Sigmoid colon (tissue), 7 donors: ENCODE data around the gene ABI1. TPM values are rescaled to one million over a fixed set of nuclear protein-coding genes. Genes with fewer than 3 reads are reported as not detected.

Source experiments
- DNase-seq: peaks from one replicate; pipeline ENCODE4 v3.0.0-alpha.2; 2019
- H3K27ac ChIP-seq, 4 donors: fragments of 200-600 bp; sonication (generic); one replicate each; pipeline ENCODE4 v1.5.1; 2016 to 2019; ENCODE audit warnings: mild to moderate bottlenecking in 1 of 4
- H3K27me3 ChIP-seq, 3 donors: fragments of 200-600 bp; sonication (generic); one replicate each; pipeline ENCODE4 v1.5.1; 2019; ENCODE audit warnings: mild to moderate bottlenecking in 1 of 3
- H3K36me3 ChIP-seq, 4 donors: fragments of 200-600 bp; sonication (generic); one replicate each; pipeline ENCODE4 v1.5.1; 2016 to 2019
- H3K4me1 ChIP-seq, 4 donors: fragments of 200-600 bp; sonication (generic); one replicate each; pipeline ENCODE4 v1.5.1; 2017 to 2019
- H3K4me3 ChIP-seq, 4 donors: fragments of 200-600 bp; sonication (generic); one replicate each; pipeline ENCODE4 v1.5.1; 2017 to 2019; ENCODE audit warnings: mild to moderate bottlenecking in 2 of 4, moderate library complexity in 1 of 4
- H3K9me3 ChIP-seq, 4 donors: fragments of 200-600 bp in 3 of 4; sonication (generic) in 3 of 4; one replicate each; pipeline versions ENCODE4 v1.5.1 to v1.6.1; 2013 to 2019
- EP300 ChIP-seq, 4 donors: sonication (generic); formaldehyde crosslinking; IDR thresholded peaks; one replicate each; pipeline ENCODE4 v1.6.1; 2017; ENCODE audit warnings: antibody characterized with exemption in 4 of 4
- POLR2A ChIP-seq, 2 donors: fragments of 450-650 bp; IDR thresholded peaks; one replicate each; pipeline ENCODE4 v1.6.1; 2016; ENCODE audit warnings: antibody characterized with exemption in 2 of 2, mild to moderate bottlenecking in 2 of 2, moderate library complexity in 2 of 2
- POLR2AphosphoS5 ChIP-seq, 4 donors: sonication (generic); formaldehyde crosslinking; IDR thresholded peaks; one replicate each; pipeline ENCODE4 v1.6.1; 2017; ENCODE audit warnings: antibody characterized with exemption in 4 of 4
- WGBS, 2 donors: extraction: QIAGEN DNeasy Blood & Tissue Kit; methylation state at CpG; one replicate each; pipeline ENCODE4 v1.1.7; 2013; 5-methylcytosine and 5-hydroxymethylcytosine counted together
- intact Hi-C: fragments of 100-400 bp; cut with DNase I; formaldehyde crosslinking; loops from one replicate; pipeline ENCODE4 v1.15.1; 2023
- polyA plus RNA-seq, 3 donors: library from polyadenylated mRNA; stranded (reverse); fragments of 200-250 nt; gene quantifications; one replicate each; pipeline ENCODE4 v1.2.3, GENCODE V29; 2013
- total RNA-seq, 4 donors: library from RNA; depleted of rRNA; stranded (reverse); fragments of >200 nt; gene quantifications; one replicate each; pipeline ENCODE4 v1.1.0, GENCODE V29; 2016
- TF ChIP-seq, protein P1 (sequence below), 4 experiments: fragments of 450-650 bp in 3 of 4; fragments of 200-600 bp in 1 of 4; IDR thresholded peaks; one replicate each; pipeline ENCODE4 v1.5.1; 2016 to 2019; ENCODE audit warnings: antibody characterized with exemption in 4 of 4, mild to moderate bottlenecking in 3 of 4, moderate library complexity in 2 of 4
- donor health status: healthy with polysubstance abuse.
- donor health status: Bipolar disorder and iron deficiency.
- donor health status: healthy.

Gene ABI1
- total and polyA plus RNA-seq, 7 donors, result 30.4 to 49.0 (median 44.4) TPM

DNA sequence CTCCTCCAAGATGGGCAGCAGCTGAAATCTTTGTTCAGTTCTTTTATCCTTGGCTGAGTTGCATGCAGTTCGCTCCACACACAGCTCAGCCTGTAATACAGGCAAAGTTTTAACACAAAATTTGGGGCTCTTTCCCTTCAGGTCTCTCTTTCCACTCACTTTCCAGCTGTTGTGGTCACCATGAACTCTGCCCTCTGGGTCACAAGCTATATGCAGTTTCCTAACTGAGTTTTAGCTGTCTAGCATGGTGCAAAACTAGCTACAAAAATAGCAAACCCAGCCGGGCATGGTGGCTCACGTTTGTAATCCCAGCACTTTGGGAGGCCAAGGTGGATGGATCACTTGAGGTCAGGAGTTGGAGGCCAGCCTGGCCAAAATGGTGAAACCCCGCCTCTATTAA lies 53.2 kb downstream of the ABI1 start:
- H3K4me1 ChIP-seq, result peaks cover 0 to 38% (median 34%) of the 10 kb centered on the region in 4 donors
- DNase-seq, result no peak
- no peak for TF ChIP-seq POLR2AphosphoS5 (IDR thresholded peaks at IDR 0.05)
- TF ChIP-seq EP300 (IDR thresholded peaks at IDR 0.05), result no peak
- TF ChIP-seq POLR2A (IDR thresholded peaks at IDR 0.05), result no peak
- TF ChIP-seq, protein P1, sequence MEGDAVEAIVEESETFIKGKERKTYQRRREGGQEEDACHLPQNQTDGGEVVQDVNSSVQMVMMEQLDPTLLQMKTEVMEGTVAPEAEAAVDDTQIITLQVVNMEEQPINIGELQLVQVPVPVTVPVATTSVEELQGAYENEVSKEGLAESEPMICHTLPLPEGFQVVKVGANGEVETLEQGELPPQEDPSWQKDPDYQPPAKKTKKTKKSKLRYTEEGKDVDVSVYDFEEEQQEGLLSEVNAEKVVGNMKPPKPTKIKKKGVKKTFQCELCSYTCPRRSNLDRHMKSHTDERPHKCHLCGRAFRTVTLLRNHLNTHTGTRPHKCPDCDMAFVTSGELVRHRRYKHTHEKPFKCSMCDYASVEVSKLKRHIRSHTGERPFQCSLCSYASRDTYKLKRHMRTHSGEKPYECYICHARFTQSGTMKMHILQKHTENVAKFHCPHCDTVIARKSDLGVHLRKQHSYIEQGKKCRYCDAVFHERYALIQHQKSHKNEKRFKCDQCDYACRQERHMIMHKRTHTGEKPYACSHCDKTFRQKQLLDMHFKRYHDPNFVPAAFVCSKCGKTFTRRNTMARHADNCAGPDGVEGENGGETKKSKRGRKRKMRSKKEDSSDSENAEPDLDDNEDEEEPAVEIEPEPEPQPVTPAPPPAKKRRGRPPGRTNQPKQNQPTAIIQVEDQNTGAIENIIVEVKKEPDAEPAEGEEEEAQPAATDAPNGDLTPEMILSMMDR (IDR thresholded peaks at IDR 0.05), result no peak
- no peaks in the 10 kb centered on the region for H3K27me3 ChIP-seq
- no peaks in the 10 kb centered on the region for H3K9me3 ChIP-seq
- H3K36me3 ChIP-seq, result no peaks in the 10 kb centered on the region
- no peak overlapping the region for H3K4me3 ChIP-seq
- intact Hi-C loops, result no loop called here
- no peak overlapping the region for H3K27ac ChIP-seq
- 84 to 88% methylated on average over 4 of the region's 4 CpGs for WGBS, 2 donors

DNA sequence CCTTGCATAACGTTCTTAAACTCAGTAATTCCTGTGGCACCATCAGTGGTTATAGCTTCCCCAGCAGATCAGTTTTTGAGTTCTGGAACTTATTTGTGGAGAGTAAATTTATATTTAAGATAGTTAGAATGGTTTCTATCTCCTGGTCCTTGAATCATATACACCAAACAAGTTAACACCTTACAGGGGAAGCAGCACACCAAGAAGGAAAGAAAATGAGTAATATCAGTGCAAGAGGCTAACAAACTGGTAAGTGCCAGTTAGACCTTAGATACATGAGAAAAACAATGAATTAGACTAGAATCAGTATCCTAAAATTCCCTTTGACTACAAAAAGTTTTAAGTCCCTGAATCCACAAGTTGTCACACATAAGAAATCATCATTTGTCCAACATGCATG lies 54.2 kb downstream of the ABI1 start:
- TF ChIP-seq, protein P1 (IDR thresholded peaks at IDR 0.05), result no peak
- no peak for DNase-seq
- Histone ChIP-seq H3K9me3 (no peaks in the 10 kb centered on the region), H3K36me3 (no peaks in the 10 kb centered on the region), H3K4me3 (no peak overlapping the region), H3K27ac (no peak overlapping the region), H3K4me1 (peaks cover 0 to 45% (median 35%) of the 10 kb centered on the region in 4 donors), H3K27me3 (no peaks in the 10 kb centered on the region)
- intact Hi-C loops, result no loop called here
- WGBS, 2 donors, result 81 to 82% methylated on average over 1 of the region's 1 CpG

DNA sequence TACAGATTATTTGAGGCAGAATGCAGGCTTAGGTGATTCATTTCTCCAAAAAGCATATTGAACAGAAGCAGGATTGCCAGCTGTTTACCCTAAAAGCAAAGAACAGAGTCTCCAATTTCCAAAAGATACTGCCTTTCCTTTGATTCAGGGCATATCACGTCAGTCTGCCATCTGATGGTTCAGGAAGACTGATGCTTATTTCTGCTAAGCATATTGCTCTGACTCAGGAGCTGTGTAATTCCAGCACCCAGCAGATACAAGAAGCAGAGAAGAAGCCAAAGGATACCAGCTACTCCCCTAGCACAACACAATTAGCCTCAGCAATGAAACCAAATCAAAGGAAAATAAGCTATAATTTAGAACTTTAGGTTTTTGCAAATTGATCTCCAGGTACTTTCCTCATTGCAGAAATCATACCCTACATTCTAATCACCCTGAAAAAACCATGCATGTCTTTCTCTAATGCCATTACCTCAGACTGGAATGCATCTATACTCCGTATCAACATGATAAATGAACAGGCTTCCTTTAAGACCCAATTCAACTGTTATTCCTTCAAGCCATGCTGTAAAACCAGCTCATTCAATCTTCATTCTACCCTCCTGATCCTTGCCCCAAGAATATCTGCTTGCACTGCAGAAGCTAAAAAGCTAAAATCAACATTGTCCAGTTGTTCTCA lies 55.1 kb downstream of the ABI1 start:
- Histone ChIP-seq H3K4me1 (peaks cover 0 to 45% (median 36%) of the 10 kb centered on the region in 4 donors), H3K9me3 (no peaks in the 10 kb centered on the region), H3K27me3 (no peaks in the 10 kb centered on the region), H3K27ac (no peak overlapping the region), H3K4me3 (no peak overlapping the region), H3K36me3 (no peaks in the 10 kb centered on the region)
- WGBS, 2 donors, result 63 to 69% methylated on average over 2 of the region's 2 CpGs
- DNase-seq, result no peak
- TF ChIP-seq POLR2A (IDR thresholded peaks at IDR 0.05), result no peak
- TF ChIP-seq POLR2AphosphoS5 (IDR thresholded peaks at IDR 0.05), result no peak
- TF ChIP-seq, protein P1 (IDR thresholded peaks at IDR 0.05), result no peak
- TF ChIP-seq EP300 (IDR thresholded peaks at IDR 0.05), result no peak
- intact Hi-C loops, result no loop called here

DNA sequence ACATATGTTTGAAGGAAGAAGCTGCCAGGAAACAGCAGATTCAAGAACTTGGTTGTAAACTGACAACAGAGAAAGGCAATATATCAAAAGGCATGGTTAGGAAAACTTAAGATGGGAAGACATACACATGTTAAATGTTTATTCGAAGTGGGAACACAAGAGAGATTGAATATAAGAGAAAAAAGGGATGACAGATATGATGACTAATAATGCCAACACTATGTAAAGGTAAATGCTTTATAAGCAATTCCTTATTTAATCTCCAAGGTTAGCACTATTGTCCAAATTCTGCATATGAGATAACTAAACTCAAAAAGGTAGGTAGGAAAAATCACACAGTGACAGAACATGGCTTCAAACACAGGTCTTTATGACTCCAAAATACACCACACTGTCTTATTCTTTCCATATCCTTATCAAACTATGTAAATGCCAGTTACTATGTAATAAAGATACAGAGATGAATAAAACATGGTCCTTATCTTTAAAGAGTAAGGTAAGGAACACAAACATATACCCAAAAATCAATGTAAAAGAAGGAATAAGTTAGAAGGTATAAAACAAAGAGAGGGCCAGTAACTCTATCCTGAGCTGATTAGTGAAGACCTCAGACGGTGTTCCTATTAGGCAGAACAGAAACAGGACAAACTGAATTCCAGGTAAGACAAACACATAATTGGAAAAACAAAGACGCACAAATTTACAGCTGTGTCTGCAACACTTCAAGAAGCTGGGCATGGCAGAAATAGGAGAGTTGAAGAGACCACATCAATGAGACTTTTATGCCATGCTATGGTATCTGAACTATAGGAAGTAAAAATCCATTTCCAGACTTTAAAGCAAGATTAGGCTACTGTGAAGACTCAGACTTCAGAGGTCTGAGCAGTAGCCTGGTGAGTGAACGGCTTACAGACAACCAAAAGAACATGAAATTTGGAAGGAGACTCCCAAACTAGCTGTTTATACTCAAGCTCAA lies 56.1 kb downstream of the ABI1 start:
- H3K27ac ChIP-seq, result no peak overlapping the region
- H3K36me3 ChIP-seq, result no peaks in the 10 kb centered on the region
- intact Hi-C loops, result no loop called here
- WGBS, 2 donors, result 28 to 43% methylated on average over 4 of the region's 4 CpGs
- DNase-seq, result no peak
- no peak overlapping the region for H3K4me3 ChIP-seq
- peaks cover 0 to 45% (median 36%) of the 10 kb centered on the region in 4 donors for H3K4me1 ChIP-seq
- H3K9me3 ChIP-seq, result no peaks in the 10 kb centered on the region
- no peaks in the 10 kb centered on the region for H3K27me3 ChIP-seq
- TF ChIP-seq EP300 (IDR thresholded peaks at IDR 0.05), result no peak
- TF ChIP-seq, protein P1 (IDR thresholded peaks at IDR 0.05), result no peak
- TF ChIP-seq POLR2A (IDR thresholded peaks at IDR 0.05), result no peak
- no peak for TF ChIP-seq POLR2AphosphoS5 (IDR thresholded peaks at IDR 0.05)
